ENCODE data around the gene BTNL9. TPM values are rescaled to one million over a fixed set of nuclear protein-coding genes. Genes with fewer than 3 reads are reported as not detected.

Gene BTNL9
- polyA plus RNA-seq, 1 experiment, result not detected

- peaks cover 2% of the 10 kb centered on the region for H3K27me3 ChIP-seq (ENCODE audit: control insufficient read depth, insufficient read depth, low read length)
- ChIA-PET POLR2A (no interaction called here), CTCF (no interaction called here)
- H3K27ac ChIP-seq (ENCODE audit: low read depth, low read length), result no peak overlapping the region
- peaks cover 3% of the 10 kb centered on the region; the same call in 1 of the 2 replicates for H3K9me3 ChIP-seq (ENCODE audit: control insufficient read depth, insufficient read depth, low read length)
- no peak overlapping the region for H3K4me3 ChIP-seq (ENCODE audit: low read depth, low read length)
- TF ChIP-seq CTCF (IDR thresholded peaks at IDR 0.05; ENCODE audit: low read depth, low read length), result no peak
- DNase-seq (ENCODE audit: low read depth, low spot score), result no peak
These were observed 65.4 kb downstream of the BTNL9 start for GRCh38 chr5:181105391-181106025.

- no peak for DNase-seq (ENCODE audit: low read depth, low spot score)
- no peak for TF ChIP-seq CTCF (IDR thresholded peaks at IDR 0.05; ENCODE audit: low read depth, low read length)
- Histone ChIP-seq H3K27ac (ENCODE audit: low read depth, low read length) (no peak overlapping the region), H3K27me3 (ENCODE audit: control insufficient read depth, insufficient read depth, low read length) (peaks cover 5% of the 10 kb centered on the region), H3K9me3 (ENCODE audit: control insufficient read depth, insufficient read depth, low read length) (peaks cover 3% of the 10 kb centered on the region; the same call in 1 of the 2 replicates), H3K4me3 (ENCODE audit: low read depth, low read length) (no peak overlapping the region)
- ChIA-PET CTCF (no interaction called here), POLR2A (no interaction called here)
These were observed 67.6 kb downstream of the BTNL9 start for GRCh38 chr5:181107699-181108098.

GRCh38 chr5:181108578-181109165, 68.6 kb downstream of the BTNL9 start:
- H3K9me3 ChIP-seq (ENCODE audit: control insufficient read depth, insufficient read depth, low read length), result peaks cover 3% of the 10 kb centered on the region; the same call in 1 of the 2 replicates
- H3K27me3 ChIP-seq (ENCODE audit: control insufficient read depth, insufficient read depth, low read length), result peaks cover 5% of the 10 kb centered on the region
- H3K4me3 ChIP-seq (ENCODE audit: low read depth, low read length), result no peak overlapping the region
- no peak for TF ChIP-seq CTCF (IDR thresholded peaks at IDR 0.05; ENCODE audit: low read depth, low read length)
- H3K27ac ChIP-seq (ENCODE audit: low read depth, low read length), result no peak overlapping the region
- ChIA-PET POLR2A (no interaction called here), CTCF (no interaction called here)
- no peak for DNase-seq (ENCODE audit: low read depth, low spot score)

- H3K4me3 ChIP-seq (ENCODE audit: low read depth, low read length), result no peak overlapping the region
- peaks cover 7% of the 10 kb centered on the region for H3K9me3 ChIP-seq (ENCODE audit: control insufficient read depth, insufficient read depth, low read length)
- H3K27ac ChIP-seq (ENCODE audit: low read depth, low read length), result no peak overlapping the region
- CTCF ChIA-PET, result no interaction called here
- DNase-seq (ENCODE audit: low read depth, low spot score), result no peak
- H3K27me3 ChIP-seq (ENCODE audit: control insufficient read depth, insufficient read depth, low read length), result peaks cover 5% of the 10 kb centered on the region
- POLR2A ChIA-PET, result no interaction called here
- TF ChIP-seq CTCF (IDR thresholded peaks at IDR 0.05; ENCODE audit: low read depth, low read length), result no peak
These were observed 69.5 kb downstream of the BTNL9 start for GRCh38 chr5:181109489-181110013.

GRCh38 chr5:181111010-181111409, 70.9 kb downstream of the BTNL9 start:
- no peak for TF ChIP-seq CTCF (IDR thresholded peaks at IDR 0.05; ENCODE audit: low read depth, low read length)
- Histone ChIP-seq H3K4me3 (ENCODE audit: low read depth, low read length) (no peak overlapping the region), H3K27ac (ENCODE audit: low read depth, low read length) (no peak overlapping the region), H3K27me3 (ENCODE audit: control insufficient read depth, insufficient read depth, low read length) (peaks cover 8% of the 10 kb centered on the region), H3K9me3 (ENCODE audit: control insufficient read depth, insufficient read depth, low read length) (peaks cover 7% of the 10 kb centered on the region)
- ChIA-PET CTCF (interaction anchor here (1.0 kb wide), 1 partner anchor 46 kb away, joined by 4 read pairs; no protein-coding TSS in a partner anchor), POLR2A (no interaction called here)
- no peak for DNase-seq (ENCODE audit: low read depth, low spot score)
